Measurements from ENCODE around the gene WFDC8. TPM values are rescaled to one million over a fixed set of nuclear protein-coding genes. Genes with fewer than 3 reads are reported as not detected.

Gene WFDC8
- total RNA-seq, 1 donor from 2014 or later: not detected

DNA sequence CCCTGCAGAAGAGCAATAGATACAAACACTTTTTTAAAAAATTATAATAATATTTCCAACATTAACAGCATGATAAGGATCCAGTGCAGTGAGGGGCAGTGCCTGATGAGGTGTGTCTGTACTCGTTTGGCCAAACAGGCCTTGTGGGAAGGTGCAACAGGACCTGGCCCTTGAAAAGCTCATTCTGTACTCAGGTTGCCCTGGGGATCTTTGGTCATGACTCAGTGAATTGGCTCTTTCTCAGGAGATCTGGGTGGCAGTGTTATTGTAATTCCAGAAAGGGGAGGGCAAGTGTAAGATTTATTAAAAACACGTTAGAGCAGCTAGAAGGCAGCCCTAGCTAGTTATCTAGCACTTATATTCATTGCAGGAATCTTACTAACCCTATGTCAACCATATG lies 60.8 kb downstream of the WFDC8 start:
- H3K27ac Mint-ChIP-seq: no peak overlapping the region
- no peak for DNase-seq (ENCODE audit: low spot score, unreplicated experiment)
- H3K4me3 Mint-ChIP-seq (ENCODE audit: low read depth): no peak overlapping the region
- H3K4me1 Mint-ChIP-seq (ENCODE audit: low read depth): no peaks in the 10 kb centered on the region
- H3K9me3 Mint-ChIP-seq (ENCODE audit: low read depth): no peaks in the 10 kb centered on the region
- peaks cover 38% of the 10 kb centered on the region for H3K27me3 Mint-ChIP-seq
- H3K36me3 Mint-ChIP-seq (ENCODE audit: insufficient read depth): no peaks in the 10 kb centered on the region
- TF ChIP-seq, protein P1, sequence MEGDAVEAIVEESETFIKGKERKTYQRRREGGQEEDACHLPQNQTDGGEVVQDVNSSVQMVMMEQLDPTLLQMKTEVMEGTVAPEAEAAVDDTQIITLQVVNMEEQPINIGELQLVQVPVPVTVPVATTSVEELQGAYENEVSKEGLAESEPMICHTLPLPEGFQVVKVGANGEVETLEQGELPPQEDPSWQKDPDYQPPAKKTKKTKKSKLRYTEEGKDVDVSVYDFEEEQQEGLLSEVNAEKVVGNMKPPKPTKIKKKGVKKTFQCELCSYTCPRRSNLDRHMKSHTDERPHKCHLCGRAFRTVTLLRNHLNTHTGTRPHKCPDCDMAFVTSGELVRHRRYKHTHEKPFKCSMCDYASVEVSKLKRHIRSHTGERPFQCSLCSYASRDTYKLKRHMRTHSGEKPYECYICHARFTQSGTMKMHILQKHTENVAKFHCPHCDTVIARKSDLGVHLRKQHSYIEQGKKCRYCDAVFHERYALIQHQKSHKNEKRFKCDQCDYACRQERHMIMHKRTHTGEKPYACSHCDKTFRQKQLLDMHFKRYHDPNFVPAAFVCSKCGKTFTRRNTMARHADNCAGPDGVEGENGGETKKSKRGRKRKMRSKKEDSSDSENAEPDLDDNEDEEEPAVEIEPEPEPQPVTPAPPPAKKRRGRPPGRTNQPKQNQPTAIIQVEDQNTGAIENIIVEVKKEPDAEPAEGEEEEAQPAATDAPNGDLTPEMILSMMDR (IDR thresholded peaks at IDR 0.05; ENCODE audit: unreplicated experiment): no peak

DNA sequence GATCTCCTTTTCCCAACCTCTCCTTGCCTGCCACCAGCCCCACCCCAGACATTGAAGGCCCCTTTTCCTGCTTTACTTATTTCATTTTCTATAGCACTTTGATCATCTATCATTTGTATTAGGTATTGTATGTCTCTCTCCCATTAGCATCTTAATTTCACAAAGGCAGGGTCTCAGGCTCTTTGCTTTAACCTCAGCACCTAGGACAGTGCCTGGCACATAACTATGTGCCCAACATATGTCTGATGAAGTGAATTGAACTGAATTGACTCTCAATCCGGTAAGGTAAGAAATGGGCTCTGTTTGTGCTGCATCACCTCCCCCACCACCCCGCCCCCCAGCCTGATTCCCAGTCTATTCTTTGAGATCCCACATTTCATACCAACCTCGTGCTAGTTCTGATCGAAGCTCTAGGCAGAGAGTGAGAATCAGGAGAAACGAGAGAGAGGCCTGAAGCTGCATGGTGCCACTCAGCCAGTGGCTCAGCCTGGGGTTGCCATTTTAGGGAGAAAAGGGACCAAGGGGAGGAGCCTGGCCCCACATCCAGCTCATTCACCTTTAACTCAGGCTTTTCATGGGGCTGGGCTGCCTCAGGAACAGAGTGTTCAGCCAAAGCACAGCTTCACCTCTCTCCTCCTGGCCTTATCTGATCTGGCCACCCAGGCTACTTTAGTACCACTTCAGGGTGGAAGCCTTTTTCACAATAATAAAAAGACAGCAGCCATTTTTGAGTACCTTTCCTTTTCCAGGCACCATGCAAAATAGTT lies 63.8 kb downstream of the WFDC8 start, which contains the start of gene SPINT3:
SPINT3 (minus strand) TSS at position 476 of the 767 bp plus-strand sequence; CDS start at position 462, 14 bp downstream.
- no peaks in the 10 kb centered on the region for H3K4me1 Mint-ChIP-seq (ENCODE audit: low read depth)
- no peaks in the 10 kb centered on the region for H3K36me3 Mint-ChIP-seq (ENCODE audit: insufficient read depth)
- no peak within 1 kb of the TSS for H3K4me3 Mint-ChIP-seq (ENCODE audit: low read depth)
- H3K27me3 Mint-ChIP-seq: peaks cover 47% of the 10 kb centered on the region
- TF ChIP-seq, protein P1 (IDR thresholded peaks at IDR 0.05; ENCODE audit: unreplicated experiment): no peak
- no peak for DNase-seq (ENCODE audit: low spot score, unreplicated experiment)
- H3K27ac Mint-ChIP-seq: no peak within 1 kb of the TSS
- H3K9me3 Mint-ChIP-seq (ENCODE audit: low read depth): no peaks in the 10 kb centered on the region

DNA sequence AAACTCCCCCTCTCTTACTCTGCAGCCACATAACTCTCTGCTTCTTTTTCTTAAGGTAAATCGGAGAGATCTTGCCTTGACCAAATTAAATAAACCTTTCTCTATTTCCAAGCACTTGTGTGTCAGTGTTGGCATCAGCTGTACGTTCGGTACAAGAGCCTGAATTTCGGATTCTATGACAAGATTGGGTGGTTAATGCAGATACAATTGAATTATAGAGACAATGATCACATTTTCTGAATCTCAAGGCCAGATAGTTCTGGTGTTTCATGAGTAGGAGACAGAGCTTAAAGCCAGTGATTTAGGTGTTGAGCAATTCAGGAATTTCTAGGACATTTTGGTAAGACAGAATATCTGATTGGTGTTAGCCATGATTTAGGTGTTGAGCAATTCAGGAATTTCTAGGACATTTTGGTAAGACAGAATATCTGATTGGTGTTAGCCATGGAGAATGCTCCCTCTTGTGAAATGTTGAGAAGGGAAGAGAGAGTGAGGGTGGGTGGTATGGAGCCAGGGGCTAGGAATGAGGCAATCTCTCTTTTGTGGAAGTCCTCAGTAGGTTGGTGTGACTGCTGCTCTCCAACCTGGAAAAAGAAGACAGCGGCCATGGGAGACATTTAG lies 68.7 kb downstream of the WFDC8 start:
- H3K9me3 Mint-ChIP-seq (ENCODE audit: low read depth): no peaks in the 10 kb centered on the region
- H3K4me3 Mint-ChIP-seq (ENCODE audit: low read depth): no peak overlapping the region
- DNase-seq (ENCODE audit: low spot score, unreplicated experiment): no peak
- no peaks in the 10 kb centered on the region for H3K4me1 Mint-ChIP-seq (ENCODE audit: low read depth)
- no peak overlapping the region for H3K27ac Mint-ChIP-seq
- peaks cover 66% of the 10 kb centered on the region for H3K27me3 Mint-ChIP-seq
- TF ChIP-seq, protein P1 (IDR thresholded peaks at IDR 0.05; ENCODE audit: unreplicated experiment): no peak
- no peaks in the 10 kb centered on the region for H3K36me3 Mint-ChIP-seq (ENCODE audit: insufficient read depth)

DNA sequence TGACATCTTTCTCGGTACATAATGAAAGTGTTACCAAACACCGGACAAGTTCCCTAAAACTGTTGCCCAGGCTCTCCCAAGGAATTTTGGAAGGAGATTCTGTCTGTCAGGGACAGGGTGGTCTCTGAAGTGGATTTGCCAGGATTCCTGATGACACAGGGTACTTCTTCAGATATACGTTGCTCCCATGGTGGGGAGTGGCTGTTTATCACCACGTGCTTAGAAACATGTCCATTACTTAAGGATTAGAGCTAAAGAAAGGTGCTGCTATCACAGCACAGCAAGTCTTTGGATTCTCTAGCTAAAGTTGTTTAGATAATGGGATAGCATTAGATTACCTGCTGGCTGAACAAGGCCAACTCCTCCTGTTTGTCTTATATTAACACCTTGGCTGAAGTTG lies 70.0 kb downstream of the WFDC8 start:
- Mint-ChIP-seq H3K36me3 (ENCODE audit: insufficient read depth) (no peaks in the 10 kb centered on the region), H3K4me3 (ENCODE audit: low read depth) (no peak overlapping the region), H3K27ac (no peak overlapping the region), H3K27me3 (peaks cover 60% of the 10 kb centered on the region), H3K9me3 (ENCODE audit: low read depth) (no peaks in the 10 kb centered on the region), H3K4me1 (ENCODE audit: low read depth) (no peaks in the 10 kb centered on the region)
- TF ChIP-seq, protein P1 (IDR thresholded peaks at IDR 0.05; ENCODE audit: unreplicated experiment): no peak
- no peak for DNase-seq (ENCODE audit: low spot score, unreplicated experiment)

DNA sequence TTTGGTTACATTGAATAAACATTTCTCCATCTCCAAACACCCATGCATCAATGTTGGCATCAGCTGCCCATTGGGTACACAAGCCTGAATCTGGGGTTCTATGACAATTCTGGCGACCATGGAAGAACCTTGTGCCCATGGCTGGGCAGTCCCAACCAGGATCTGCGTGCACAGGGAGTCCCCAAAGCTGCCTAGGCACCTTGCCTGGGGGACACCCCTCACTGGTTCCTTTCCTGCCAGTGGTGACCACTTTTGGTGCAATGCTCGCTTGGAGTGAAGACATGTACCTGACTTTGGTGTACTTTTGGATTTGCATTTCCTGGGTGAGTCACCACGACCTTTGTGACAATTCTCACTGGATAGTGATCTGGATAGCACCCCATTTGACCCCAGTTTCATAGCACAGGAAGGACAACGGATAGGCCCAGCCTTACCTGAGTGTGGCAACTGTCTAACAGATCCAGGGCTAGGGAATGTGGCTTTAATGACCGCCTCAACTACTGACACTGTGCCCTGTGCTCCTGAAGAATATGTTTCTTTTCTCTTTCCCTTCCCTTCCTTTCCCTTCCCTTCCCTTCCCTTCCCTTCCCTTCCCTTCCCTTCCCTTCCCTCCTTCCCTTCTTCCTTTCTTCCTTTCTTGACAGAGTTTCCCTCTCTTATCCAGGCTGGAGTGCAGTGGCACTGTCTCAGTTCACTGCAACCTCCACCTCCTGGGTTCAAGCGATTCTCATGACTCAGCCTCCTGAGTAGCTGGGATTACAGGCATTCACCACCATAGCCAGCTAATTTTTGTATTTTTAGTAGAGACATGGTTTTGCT lies 70.8 kb downstream of the WFDC8 start:
- Mint-ChIP-seq H3K4me1 (ENCODE audit: low read depth) (no peaks in the 10 kb centered on the region), H3K4me3 (ENCODE audit: low read depth) (no peak overlapping the region), H3K27me3 (peaks cover 56% of the 10 kb centered on the region), H3K27ac (no peak overlapping the region), H3K9me3 (ENCODE audit: low read depth) (no peaks in the 10 kb centered on the region), H3K36me3 (ENCODE audit: insufficient read depth) (no peaks in the 10 kb centered on the region)
- DNase-seq (ENCODE audit: low spot score, unreplicated experiment): no peak
- TF ChIP-seq, protein P1 (IDR thresholded peaks at IDR 0.05; ENCODE audit: unreplicated experiment): no peak

Measured in progenitor cell of endocrine pancreas (in vitro differentiated cells).